Osteoblast (primary cell): ENCODE results near the gene CNKSR3. TPM values are rescaled to one million over a fixed set of nuclear protein-coding genes. Genes with fewer than 3 reads are reported as not detected.

Experiments
- DNase-seq: peaks from one replicate; pipeline ENCODE4 v3.0.0; 2011; ENCODE audit warnings: low spot score, mixed read lengths; ENCODE audit not compliant: insufficient read length; ENCODE audit errors: missing footprints
- H2AFZ ChIP-seq: 2 replicates; pipeline ENCODE4 v1.6.0; 2011; ENCODE audit warnings: mild to moderate bottlenecking, low read length
- H3K27ac ChIP-seq: 2 replicates; pipeline ENCODE4 v1.5.1; 2011; ENCODE audit warnings: mild to moderate bottlenecking, low read depth, low read length, moderate library complexity
- H3K27me3 ChIP-seq: 2 replicates; pipeline ENCODE4 v1.6.0; 2012; ENCODE audit warnings: mild to moderate bottlenecking, control low read depth, inconsistent platforms, low read length, moderate library complexity; ENCODE audit not compliant: insufficient read depth
- H3K36me3 ChIP-seq: 2 replicates; pipeline ENCODE4 v1.5.1; 2011; ENCODE audit warnings: mild to moderate bottlenecking, low read length, control low read depth, moderate library complexity; ENCODE audit not compliant: insufficient read depth
- H3K4me1 ChIP-seq: 2 replicates; pipeline ENCODE4 v1.5.1; 2011; ENCODE audit warnings: mild to moderate bottlenecking, low read length, control low read depth, moderate library complexity; ENCODE audit not compliant: insufficient read depth
- H3K4me2 ChIP-seq: 2 replicates; pipeline ENCODE4 v1.6.0; 2011; ENCODE audit warnings: mild to moderate bottlenecking, low read length; ENCODE audit not compliant: insufficient read depth
- H3K4me3 ChIP-seq: fragments of 200-600 bp; sonication (generic); 3 replicates; pipeline ENCODE4 v1.5.1; 2012; ENCODE audit warnings: mild to moderate bottlenecking, low read length, inconsistent platforms; ENCODE audit not compliant: insufficient read depth
- H3K79me2 ChIP-seq: 2 replicates; pipeline ENCODE4 v1.6.0; 2012; ENCODE audit warnings: mild to moderate bottlenecking, low read length, control low read depth, inconsistent platforms; ENCODE audit not compliant: insufficient read depth
- H3K9me3 ChIP-seq: 2 replicates; pipeline ENCODE4 v1.5.1; 2011; ENCODE audit warnings: low read depth, low read length, control low read depth
- H4K20me1 ChIP-seq: 2 replicates; pipeline ENCODE4 v1.6.0; 2012; ENCODE audit warnings: mild to moderate bottlenecking, low read length, control low read depth; ENCODE audit not compliant: insufficient read depth
- CTCF ChIP-seq: IDR thresholded peaks from 2 replicates; pipeline ENCODE4 v1.5.1; 2011; ENCODE audit warnings: mild to moderate bottlenecking, low read depth, low read length, moderate library complexity; ENCODE audit errors: extremely low read depth
- small RNA-seq: library from RNA; depleted of rRNA; stranded (forward); fragments of <200 nt; gene quantifications from one replicate; pipeline ENCODE3, GENCODE V24; 2012
- total RNA-seq: library from RNA; depleted of rRNA; stranded (reverse); fragments of >200 nt; gene quantifications from 2 replicates; pipeline ENCODE4 v1.2.3, GENCODE V29; 2012

The CNKSR3 gene
- total RNA-seq, 1 donor: 5.4 TPM

DNA sequence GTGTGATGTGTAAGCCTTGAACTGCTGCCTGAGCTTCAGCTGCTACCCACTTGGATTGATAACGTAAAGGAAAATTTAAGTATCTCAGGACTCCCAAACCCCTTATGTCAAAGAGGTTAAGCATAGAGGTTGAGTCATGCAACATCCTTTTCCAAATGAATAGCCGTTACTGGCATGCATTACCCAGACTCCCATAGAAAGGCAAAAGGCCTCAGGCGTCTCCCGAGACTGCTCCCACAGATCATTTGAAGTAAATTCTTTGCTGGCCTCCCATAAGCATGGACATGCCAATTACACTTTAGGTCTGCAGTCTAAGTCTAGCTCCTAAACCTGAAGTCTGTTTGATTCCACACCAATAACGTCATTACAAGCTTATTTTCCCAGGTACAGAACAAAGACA, 168.6 kb downstream of the CNKSR3 start:
- H3K27ac ChIP-seq: no peak overlapping the region
- no peak for DNase-seq
- no peak for TF ChIP-seq CTCF

DNA sequence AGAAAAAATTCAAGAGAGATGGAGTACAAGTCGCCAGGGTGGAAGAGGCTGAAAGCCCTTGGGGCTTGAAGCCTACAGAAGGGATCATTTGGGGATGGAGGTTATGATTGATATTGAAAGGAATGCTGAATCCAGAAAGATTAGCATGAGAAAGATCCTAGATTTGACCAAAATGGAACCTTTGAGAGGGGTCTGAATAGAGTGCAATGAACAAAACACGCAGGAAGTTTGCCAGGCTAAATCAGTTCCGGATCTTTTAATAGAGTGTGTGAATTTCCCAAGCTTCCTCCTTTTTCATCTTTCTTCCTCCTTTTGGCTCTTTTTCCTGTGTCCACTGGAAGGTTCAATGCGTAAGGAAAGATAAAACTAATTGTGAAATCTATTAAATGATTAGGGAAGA, 169.1 kb downstream of the CNKSR3 start:
- DNase-seq: no peak
- H3K27ac ChIP-seq: no peak overlapping the region
- no peaks in the 10 kb centered on the region for H4K20me1 ChIP-seq
- no peak for TF ChIP-seq CTCF
- H3K36me3 ChIP-seq: no peaks in the 10 kb centered on the region
- H3K79me2 ChIP-seq: no peaks in the 10 kb centered on the region
- H3K4me3 ChIP-seq: no peak overlapping the region
- no peaks in the 10 kb centered on the region for H3K9me3 ChIP-seq
- H2AFZ ChIP-seq: no peak overlapping the region
- H3K27me3 ChIP-seq: no peaks in the 10 kb centered on the region
- H3K4me2 ChIP-seq: no peak overlapping the region
- H3K4me1 ChIP-seq: no peaks in the 10 kb centered on the region

More for the DNA sequence above, 168.6 kb downstream of the CNKSR3 start:
- Histone ChIP-seq H3K27me3 (no peaks in the 10 kb centered on the region), H3K79me2 (no peaks in the 10 kb centered on the region), H3K4me2 (no peak overlapping the region), H4K20me1 (no peaks in the 10 kb centered on the region), H3K4me1 (no peaks in the 10 kb centered on the region), H3K4me3 (no peak overlapping the region), H2AFZ (no peak overlapping the region), H3K36me3 (no peaks in the 10 kb centered on the region), H3K9me3 (no peaks in the 10 kb centered on the region)

Small RNA genes within 50 kb of the gene (small RNA-seq; reads per million reads assigned to genes)
- not detected for gene AL357075.2

Other genes with a start within 250 kb of the CNKSR3 start
- 0.36 and 0.88 TPM in 2 replicates for gene IPCEF1, start 153.9 kb downstream of the CNKSR3 start, total RNA-seq
- 36.2 and 40.5 TPM in 2 replicates for gene SCAF8, start 222.7 kb upstream of the CNKSR3 start, total RNA-seq